K562 (cell line): ENCODE results near the gene RERE. TPM values are rescaled to one million over a fixed set of nuclear protein-coding genes. Genes with fewer than 3 reads are reported as not detected.
A peak's percentile ranks its signal among the peaks of the same experiment; 100 is the strongest.

Experiments
- ATAC-seq: fragments of 200-7000 bp; cut with Tn5 transposase; 3 replicates; pipeline ENCODE4 v1.9.1; 2020; ENCODE audit warnings: moderate library complexity
- BruUV-seq: library from RNA; stranded (reverse); fragments of 400-500 nt; replicated peaks from 2 replicates; lab custom pipeline; 2021; lab: Mats Ljungman, UMichigan
- CTCF ChIA-PET: fragments of 300-600 bp; formaldehyde crosslinking; extraction: SDS; loops from one replicate; lab custom pipeline; 2021; ENCODE audit warnings: low intra/inter-chr PET ratio; lab: Yijun Ruan, JAX
- POLR2A ChIA-PET: fragments of 300-600, 350-650 bp; sonication (Branson Sonifier 250); formaldehyde crosslinking; extraction: SDS; loops from one replicate; lab custom pipeline; 2021; ENCODE audit warnings: antibody characterized with exemption, inconsistent platforms; lab: Yijun Ruan, JAX
- DNase-seq, 4 experiments: peaks; one replicate each; pipeline versions ENCODE4 v3.0.0 to v3.0.0-alpha.2; 2011 to 2018; ENCODE audit warnings: low spot score in 3 of 4, mixed read lengths in 3 of 4; ENCODE audit errors: extremely low read depth in 1 of 4
- FAIRE-seq: peaks from 2 replicates; lab custom pipeline; 2011; peaks lifted over from hg19 to GRCh38; lab: Jason Lieb, UNC
- H2AFZ ChIP-seq: 2 replicates; pipeline ENCODE4 v1.6.0; 2011; ENCODE audit warnings: low read depth, low read length, control low read depth, inconsistent platforms
- H3K27ac ChIP-seq: fragments of 200-600 bp; 3 replicates; pipeline ENCODE4 v1.8.0; 2011; ENCODE audit warnings: low read depth, mild to moderate bottlenecking, control low read depth, inconsistent platforms, low read length, moderate library complexity, mixed read lengths; ENCODE audit errors: extremely low read depth
- H3K27me3 ChIP-seq, 2 experiments: fragments of 300-600 bp in 1 of 2; 2 replicates in 1 of 2; 3 replicates in 1 of 2; pipeline versions ENCODE4 v1.6.0 to v1.8.0; 2011; ENCODE audit warnings: inconsistent platforms in 2 of 2, low read length in 2 of 2, mild to moderate bottlenecking in 1 of 2, mixed read lengths in 1 of 2, moderate library complexity in 1 of 2; ENCODE audit not compliant: control insufficient read depth in 2 of 2, insufficient read depth in 2 of 2
- H3K36me3 ChIP-seq: fragments of 300-600 bp; 3 replicates; pipeline ENCODE4 v1.8.0; 2011; ENCODE audit warnings: mild to moderate bottlenecking, low read length, inconsistent platforms; ENCODE audit not compliant: control insufficient read depth, insufficient read depth
- H3K4me1 ChIP-seq, 2 experiments: fragments of 200-600 bp in 1 of 2; replicated peaks in 1 of 2; 2 replicates in 1 of 2; 3 replicates in 1 of 2; pipeline versions ENCODE4 v1.5.1 to v1.8.0; 2011; ENCODE audit warnings: inconsistent platforms in 2 of 2, low read length in 2 of 2, mild to moderate bottlenecking in 1 of 2, mixed read lengths in 1 of 2, moderate library complexity in 1 of 2; ENCODE audit not compliant: control insufficient read depth in 2 of 2, insufficient read depth in 2 of 2
- H3K4me2 ChIP-seq: 2 replicates; pipeline ENCODE4 v1.6.1; 2011; ENCODE audit warnings: low read length, control low read depth, inconsistent platforms, mixed read lengths; ENCODE audit not compliant: insufficient read depth
- H3K4me3 ChIP-seq: fragments of 200-600 bp; sonication (generic), shearing (Covaris generic); 2 replicates; pipeline ENCODE4 v1.5.1; 2016; ENCODE audit warnings: control low read depth, inconsistent platforms
- H3K79me2 ChIP-seq: fragments of 200-600 bp; 3 replicates; pipeline ENCODE4 v1.8.0; 2011; ENCODE audit warnings: low read length, inconsistent platforms; ENCODE audit not compliant: control insufficient read depth, insufficient read depth
- H3K9ac ChIP-seq, 2 experiments: 2 replicates each; pipeline versions ENCODE4 v1.6.0 to v1.6.1; 2011; ENCODE audit warnings: low read depth in 2 of 2, low read length in 2 of 2, control low read depth in 1 of 2, inconsistent platforms in 1 of 2, mild to moderate bottlenecking in 1 of 2, mixed read lengths in 1 of 2; ENCODE audit not compliant: insufficient read depth in 1 of 2
- H3K9me1 ChIP-seq: one replicate; pipeline ENCODE4 v1.6.0; 2011; ENCODE audit warnings: inconsistent platforms, mild to moderate bottlenecking, low read length, moderate library complexity; ENCODE audit not compliant: control insufficient read depth, insufficient read depth
- H3K9me3 ChIP-seq: replicated peaks from 2 replicates; pipeline ENCODE4 v1.5.1; 2011; ENCODE audit warnings: low read depth, low read length, inconsistent platforms; ENCODE audit not compliant: control insufficient read depth, insufficient read depth
- H4K20me1 ChIP-seq: replicated peaks from 2 replicates; pipeline ENCODE4 v1.6.1; 2011; ENCODE audit warnings: low read length, inconsistent platforms, mixed read lengths; ENCODE audit not compliant: control insufficient read depth, insufficient read depth
- CREB5 ChIP-seq: fragments of 250-450 bp; sonication (Bioruptor Pico); IDR thresholded peaks from 2 replicates; pipeline ENCODE4 v1.5.0; 2020; ENCODE audit warnings: mild to moderate bottlenecking
- GATAD2A ChIP-seq: fragments of 450-650 bp; IDR thresholded peaks from 2 replicates; pipeline ENCODE4 v1.6.1; 2017
- MTA1 ChIP-seq: fragments of 450-650 bp; IDR thresholded peaks from 2 replicates; pipeline ENCODE4 v1.6.1; 2017; ENCODE audit warnings: borderline replicate concordance
- NFXL1 ChIP-seq: fragments of 450-650 bp; formaldehyde crosslinking; IDR thresholded peaks from 2 replicates; pipeline ENCODE4 v1.4.0; 2021; ENCODE audit warnings: mild to moderate bottlenecking
- NR4A1 ChIP-seq, 2 experiments: fragments of 250-450 bp in 1 of 2; fragments of 450-650 bp in 1 of 2; sonication (Bioruptor Pico) in 1 of 2; IDR thresholded peaks; 2 replicates each; pipeline versions ENCODE4 v1.4.0 to v1.6.1; 2016 to 2020; ENCODE audit warnings: mild to moderate bottlenecking in 2 of 2, missing compliant biosample characterization in 1 of 2, missing genetic modification characterization in 1 of 2, moderate library complexity in 1 of 2
- PHF21A ChIP-seq: fragments of 450-650 bp; IDR thresholded peaks from 2 replicates; pipeline ENCODE4 v1.6.1; 2017; ENCODE audit warnings: low read depth, borderline replicate concordance
- POLR2AphosphoS2 ChIP-seq: IDR thresholded peaks from 2 replicates; pipeline ENCODE4 v1.6.1; 2012; ENCODE audit warnings: low read length, improper control_type of control experiment
- POU5F1 ChIP-seq: fragments of 150-350 bp; IDR thresholded peaks from 2 replicates; pipeline ENCODE4 v1.6.1; 2014; ENCODE audit warnings: borderline replicate concordance, low read length, low read depth, mild to moderate bottlenecking; ENCODE audit not compliant: partially characterized antibody
- PTRF ChIP-seq: fragments of 450-650 bp; IDR thresholded peaks from 2 replicates; pipeline ENCODE4 v1.6.1; 2016; ENCODE audit warnings: mild to moderate bottlenecking, missing genetic modification characterization, missing compliant biosample characterization
- SLC30A9 ChIP-seq: fragments of 250-450 bp; sonication (Bioruptor Pico); IDR thresholded peaks from 2 replicates; pipeline ENCODE4 v1.8.0; 2022; ENCODE audit warnings: mild to moderate bottlenecking, moderate library complexity
- UBTF ChIP-seq, 2 experiments: IDR thresholded peaks; 2 replicates each; pipeline ENCODE4 v1.6.1; 2012; ENCODE audit warnings: improper control_type of control experiment in 2 of 2, low read depth in 2 of 2, low read length in 2 of 2, borderline replicate concordance in 1 of 2
- WGBS: fragments of 100-300 bp; shearing (Covaris generic); methylation state at CpG from one replicate; pipeline ENCODE4 v1.1.6; 2016; ENCODE audit warnings: low coverage, mixed read lengths; ENCODE audit not compliant: insufficient coverage; ENCODE audit errors: missing lambda C conversion rate; 5-methylcytosine and 5-hydroxymethylcytosine counted together
- in situ Hi-C: fragments of 300-500 bp; cut with MboI; formaldehyde crosslinking; loops from 4 replicates; pipeline ENCODE4 v1.15.0; 2018; ENCODE audit warnings: inconsistent platforms, mixed read lengths
- intact Hi-C: fragments of 100-400 bp; cut with micrococcal nuclease; formaldehyde crosslinking; loops from 2 replicates; pipeline ENCODE4 v1.14.2; 2022
- polyA plus RNA-seq, 8 experiments: library from polyadenylated mRNA; depleted of rRNA in 4 of 8; stranded (reverse) in 5 of 8; unstranded in 3 of 8; fragments of >200 nt; fragmentation: Nextera tagmentation in 2 of 8; fragmentation: Illumina TruSeq in 1 of 8; extraction: Ambion mirVana in 2 of 8; extraction: Trizol in 1 of 8; gene quantifications; 2 replicates each; pipeline versions ENCODE4 v1.2.1 to v1.2.3, GENCODE V29; 2011 to 2014; ENCODE audit warnings: inconsistent platforms in 1 of 8, missing spikeins in 1 of 8
- total RNA-seq, 7 experiments: library from RNA; depleted of rRNA in 6 of 7; stranded (reverse); fragments of >200 nt in 6 of 7; fragmentation: Illumina TruSeq in 2 of 7; extraction: Trizol in 2 of 7; gene quantifications; 2 replicates each; pipeline versions ENCODE4 v1.2.1 to v1.2.3, GENCODE V29; 2011 to 2021; ENCODE audit warnings: low replicate concordance in 1 of 7

Gene RERE
- total and polyA plus RNA-seq, 9 of the 15 experiments (the other 6 are each of a cell fraction or from before 2014, with no cell fraction given) = 3.0 to 51.5 (median 13.4) TPM

GRCh38 chr1:8367571-8368194, 449.8 kb downstream of the RERE start:
- Histone ChIP-seq H3K4me1 (peaks cover 0 to 14% of the 10 kb centered on the region in 2 experiments; a peak in 1 of 5 replicates), H3K4me3 (no peak overlapping the region), H3K4me2 (no peak overlapping the region), H3K9me1 (no peaks in the 10 kb centered on the region), H3K36me3 (peaks cover 27% of the 10 kb centered on the region), H3K27me3 (no peaks in the 10 kb centered on the region), H3K79me2 (no peaks in the 10 kb centered on the region), H3K9ac (no peak overlapping the region; a peak in 1 of 4 replicates), H3K27ac (no peak overlapping the region), H4K20me1 (peaks cover 4% of the 10 kb centered on the region; the same call in 1 of the 2 replicates), H3K9me3 (no peaks in the 10 kb centered on the region), H2AFZ (no peak overlapping the region)
- FAIRE-seq = peak; percentile 55
- in situ Hi-C loops (no loop called here), intact Hi-C loops (no loop called here)
- DNase-seq = no peak
- no peak for ATAC-seq
- POLR2A ChIA-PET = interaction anchor here (0.5 to 1.5 kb wide), 3 partner anchors 10 to 615 kb away, joined by 3 to 5 read pairs (median 3); no protein-coding TSS in a partner anchor
- CTCF ChIA-PET = no interaction called here
- WGBS = 82% methylated on average over 8 of the region's 8 CpGs
- no TSS peak for BruUV-seq
- TF ChIP-seq CREB5 (no peak), PTRF (tag) (no peak), SLC30A9 (CRISPR knock-in tag) (no peak), PHF21A (no peak), GATAD2A (no peak), MTA1 (no peak), NR4A1 (CRISPR knock-in tag; IDR thresholded peaks at IDR 0.05) (no peak), NR4A1 (tag; IDR thresholded peaks at IDR 0.05) (no peak), NFXL1 (CRISPR knock-in tag) (no peak), UBTF (IDR thresholded peaks at IDR 0.05; ENCODE audit: borderline replicate concordance in 1 of 2, low read depth in 2 of 2, low read length in 2 of 2) (no peak), POLR2AphosphoS2 (no peak), POU5F1 (no peak)
